K562 (cell line): ENCODE data around the gene LAMA2. TPM values are rescaled to one million over a fixed set of nuclear protein-coding genes. Genes with fewer than 3 reads are reported as not detected.

Experiments used
- ATAC-seq: fragments of 200-7000 bp; cut with Tn5 transposase; 3 replicates; pipeline ENCODE4 v1.9.1; 2020; ENCODE audit warnings: moderate library complexity
- BruUV-seq: library from RNA; stranded (reverse); fragments of 400-500 nt; replicated peaks from 2 replicates; lab custom pipeline; 2021; lab: Mats Ljungman, UMichigan
- CTCF ChIA-PET: fragments of 300-600 bp; formaldehyde crosslinking; extraction: SDS; loops from one replicate; lab custom pipeline; 2021; ENCODE audit warnings: low intra/inter-chr PET ratio; lab: Yijun Ruan, JAX
- POLR2A ChIA-PET: fragments of 300-600, 350-650 bp; sonication (Branson Sonifier 250); formaldehyde crosslinking; extraction: SDS; loops from one replicate; lab custom pipeline; 2021; ENCODE audit warnings: antibody characterized with exemption, inconsistent platforms; lab: Yijun Ruan, JAX
- DNase-seq, 4 experiments: peaks; one replicate each; pipeline versions ENCODE4 v3.0.0 to v3.0.0-alpha.2; 2011 to 2018; ENCODE audit warnings: low spot score in 3 of 4, mixed read lengths in 3 of 4; ENCODE audit errors: extremely low read depth in 1 of 4
- FAIRE-seq: peaks from 2 replicates; lab custom pipeline; 2011; peaks lifted over from hg19 to GRCh38; lab: Jason Lieb, UNC
- H2AFZ ChIP-seq: 2 replicates; pipeline ENCODE4 v1.6.0; 2011; ENCODE audit warnings: low read depth, low read length, control low read depth, inconsistent platforms
- H3K27ac ChIP-seq: fragments of 200-600 bp; 3 replicates; pipeline ENCODE4 v1.8.0; 2011; ENCODE audit warnings: low read depth, mild to moderate bottlenecking, control low read depth, inconsistent platforms, low read length, moderate library complexity, mixed read lengths; ENCODE audit errors: extremely low read depth
- H3K27me3 ChIP-seq, 2 experiments: fragments of 300-600 bp in 1 of 2; 2 replicates in 1 of 2; 3 replicates in 1 of 2; pipeline versions ENCODE4 v1.6.0 to v1.8.0; 2011; ENCODE audit warnings: inconsistent platforms in 2 of 2, low read length in 2 of 2, mild to moderate bottlenecking in 1 of 2, mixed read lengths in 1 of 2, moderate library complexity in 1 of 2; ENCODE audit not compliant: control insufficient read depth in 2 of 2, insufficient read depth in 2 of 2
- H3K36me3 ChIP-seq: fragments of 300-600 bp; 3 replicates; pipeline ENCODE4 v1.8.0; 2011; ENCODE audit warnings: mild to moderate bottlenecking, low read length, inconsistent platforms; ENCODE audit not compliant: control insufficient read depth, insufficient read depth
- H3K4me1 ChIP-seq, 2 experiments: fragments of 200-600 bp in 1 of 2; replicated peaks in 1 of 2; 2 replicates in 1 of 2; 3 replicates in 1 of 2; pipeline versions ENCODE4 v1.5.1 to v1.8.0; 2011; ENCODE audit warnings: inconsistent platforms in 2 of 2, low read length in 2 of 2, mild to moderate bottlenecking in 1 of 2, mixed read lengths in 1 of 2, moderate library complexity in 1 of 2; ENCODE audit not compliant: control insufficient read depth in 2 of 2, insufficient read depth in 2 of 2
- H3K4me2 ChIP-seq: 2 replicates; pipeline ENCODE4 v1.6.1; 2011; ENCODE audit warnings: low read length, control low read depth, inconsistent platforms, mixed read lengths; ENCODE audit not compliant: insufficient read depth
- H3K4me3 ChIP-seq: fragments of 200-600 bp; sonication (generic), shearing (Covaris generic); 2 replicates; pipeline ENCODE4 v1.5.1; 2016; ENCODE audit warnings: control low read depth, inconsistent platforms
- H3K79me2 ChIP-seq: fragments of 200-600 bp; 3 replicates; pipeline ENCODE4 v1.8.0; 2011; ENCODE audit warnings: low read length, inconsistent platforms; ENCODE audit not compliant: control insufficient read depth, insufficient read depth
- H3K9ac ChIP-seq, 2 experiments: 2 replicates each; pipeline versions ENCODE4 v1.6.0 to v1.6.1; 2011; ENCODE audit warnings: low read depth in 2 of 2, low read length in 2 of 2, control low read depth in 1 of 2, inconsistent platforms in 1 of 2, mild to moderate bottlenecking in 1 of 2, mixed read lengths in 1 of 2; ENCODE audit not compliant: insufficient read depth in 1 of 2
- H3K9me1 ChIP-seq: one replicate; pipeline ENCODE4 v1.6.0; 2011; ENCODE audit warnings: inconsistent platforms, mild to moderate bottlenecking, low read length, moderate library complexity; ENCODE audit not compliant: control insufficient read depth, insufficient read depth
- H3K9me3 ChIP-seq: replicated peaks from 2 replicates; pipeline ENCODE4 v1.5.1; 2011; ENCODE audit warnings: low read depth, low read length, inconsistent platforms; ENCODE audit not compliant: control insufficient read depth, insufficient read depth
- H4K20me1 ChIP-seq: replicated peaks from 2 replicates; pipeline ENCODE4 v1.6.1; 2011; ENCODE audit warnings: low read length, inconsistent platforms, mixed read lengths; ENCODE audit not compliant: control insufficient read depth, insufficient read depth
- ARID2 ChIP-seq: fragments of 450-650 bp; IDR thresholded peaks from 2 replicates; pipeline ENCODE4 v1.6.1; 2017; ENCODE audit warnings: antibody characterized with exemption, mild to moderate bottlenecking
- BCOR ChIP-seq: fragments of 450-650 bp; IDR thresholded peaks from 2 replicates; pipeline ENCODE4 v1.6.1; 2016
- KDM1A ChIP-seq, 2 experiments: fragments of 450-650 bp; IDR thresholded peaks; 2 replicates each; pipeline ENCODE4 v1.6.1; 2016; ENCODE audit warnings: mild to moderate bottlenecking in 2 of 2
- ZNF212 ChIP-seq: fragments of 450-650 bp; formaldehyde crosslinking; IDR thresholded peaks from 2 replicates; pipeline ENCODE4 v1.4.0; 2020; ENCODE audit warnings: mild to moderate bottlenecking
- ZNF785 ChIP-seq: fragments of 250-450 bp; sonication (Bioruptor Pico); IDR thresholded peaks from 2 replicates; pipeline ENCODE4 v1.4.0; 2020; ENCODE audit warnings: mild to moderate bottlenecking
- WGBS: fragments of 100-300 bp; shearing (Covaris generic); methylation state at CpG from one replicate; pipeline ENCODE4 v1.1.6; 2016; ENCODE audit warnings: low coverage, mixed read lengths; ENCODE audit not compliant: insufficient coverage; ENCODE audit errors: missing lambda C conversion rate; 5-methylcytosine and 5-hydroxymethylcytosine counted together
- in situ Hi-C: fragments of 300-500 bp; cut with MboI; formaldehyde crosslinking; loops from 4 replicates; pipeline ENCODE4 v1.15.0; 2018; ENCODE audit warnings: inconsistent platforms, mixed read lengths
- intact Hi-C: fragments of 100-400 bp; cut with micrococcal nuclease; formaldehyde crosslinking; loops from 2 replicates; pipeline ENCODE4 v1.14.2; 2022
- polyA plus RNA-seq, 8 experiments: library from polyadenylated mRNA; depleted of rRNA in 4 of 8; stranded (reverse) in 5 of 8; unstranded in 3 of 8; fragments of >200 nt; fragmentation: Nextera tagmentation in 2 of 8; fragmentation: Illumina TruSeq in 1 of 8; extraction: Ambion mirVana in 2 of 8; extraction: Trizol in 1 of 8; gene quantifications; 2 replicates each; pipeline versions ENCODE4 v1.2.1 to v1.2.3, GENCODE V29; 2011 to 2014; ENCODE audit warnings: inconsistent platforms in 1 of 8, missing spikeins in 1 of 8
- total RNA-seq, 7 experiments: library from RNA; depleted of rRNA in 6 of 7; stranded (reverse); fragments of >200 nt in 6 of 7; fragmentation: Illumina TruSeq in 2 of 7; extraction: Trizol in 2 of 7; gene quantifications; 2 replicates each; pipeline versions ENCODE4 v1.2.1 to v1.2.3, GENCODE V29; 2011 to 2021; ENCODE audit warnings: low replicate concordance in 1 of 7
- TF ChIP-seq, protein P1 (sequence below): sonication (generic); formaldehyde crosslinking; IDR thresholded peaks from 2 replicates; pipeline ENCODE4 v1.8.0; 2022; ENCODE audit warnings: mild to moderate bottlenecking, missing genetic modification reagents

LAMA2 gene
- total and polyA plus RNA-seq, 9 of the 15 experiments (the other 6 are each of a cell fraction or from before 2014, with no cell fraction given), result 0.04 to 1.5 (median 0.36) TPM

GRCh38 chr6:129200151-129200550 is 317.2 kb downstream of the LAMA2 start:
- BruUV-seq, result no TSS peak
- Histone ChIP-seq H3K4me1 (no peaks in the 10 kb centered on the region), H3K79me2 (no peaks in the 10 kb centered on the region), H3K4me2 (no peak overlapping the region), H3K27ac (no peak overlapping the region), H3K4me3 (no peak overlapping the region), H3K36me3 (no peaks in the 10 kb centered on the region), H2AFZ (no peak overlapping the region), H3K27me3 (no peaks in the 10 kb centered on the region), H3K9ac (no peak overlapping the region), H3K9me3 (no peaks in the 10 kb centered on the region; the same call in 1 of the 2 replicates), H3K9me1 (no peaks in the 10 kb centered on the region), H4K20me1 (no peaks in the 10 kb centered on the region)
- ChIA-PET POLR2A (no interaction called here), CTCF (no interaction called here)
- in situ Hi-C loops, result no loop called here
- under 1% methylated on average over 9 of the region's 9 CpGs for WGBS
- no peak for ATAC-seq
- TF ChIP-seq KDM1A (IDR thresholded peaks at IDR 0.05) (peak in 1 of 2 experiments; percentile 90; a peak in 2 of 4 replicates), ARID2 (0 out of 2 replicates have a peak, but pooled peaks have one; percentile 35), ZNF785 (CRISPR knock-in tag) (no peak), ZNF212 (no peak), BCOR (no peak)
- TF ChIP-seq, protein P1, sequence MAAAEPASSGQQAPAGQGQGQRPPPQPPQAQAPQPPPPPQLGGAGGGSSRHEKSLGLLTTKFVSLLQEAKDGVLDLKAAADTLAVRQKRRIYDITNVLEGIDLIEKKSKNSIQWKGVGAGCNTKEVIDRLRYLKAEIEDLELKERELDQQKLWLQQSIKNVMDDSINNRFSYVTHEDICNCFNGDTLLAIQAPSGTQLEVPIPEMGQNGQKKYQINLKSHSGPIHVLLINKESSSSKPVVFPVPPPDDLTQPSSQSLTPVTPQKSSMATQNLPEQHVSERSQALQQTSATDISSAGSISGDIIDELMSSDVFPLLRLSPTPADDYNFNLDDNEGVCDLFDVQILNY, result no peak
- no peak for FAIRE-seq
- intact Hi-C loops, result no loop called here
- DNase-seq, result no peak
